Measurements from ENCODE around the gene MNT.

Gene MNT

GRCh38 chr17:2415081-2415480 lies 14.2 kb upstream of the MNT start:
- DNase-seq, result no peak

- no peak for DNase-seq
Observed at GRCh38 chr17:2414446-2415064, 13.7 kb upstream of the MNT start.

GRCh38 chr17:2412561-2413021 lies 11.7 kb upstream of the MNT start:
- DNase-seq, result peak in 1 of 2 experiments; percentile 69

GRCh38 chr17:2410951-2411350 lies 10.1 kb upstream of the MNT start:
- no peak for DNase-seq

GRCh38 chr17:2406903-2407790 lies 6.3 kb upstream of the MNT start:
- no peak for DNase-seq

GRCh38 chr17:2406271-2406902 lies 5.5 kb upstream of the MNT start:
- no peak for DNase-seq

- no peak for DNase-seq
Observed at GRCh38 chr17:2405247-2405926, 4.5 kb upstream of the MNT start.

- no peak for DNase-seq
Observed at GRCh38 chr17:2403044-2403443, 2.2 kb upstream of the MNT start.

GRCh38 chr17:2402544-2402943 lies 1.7 kb upstream of the MNT start:
- no peak for DNase-seq

- peak; percentile 98 to 99 for DNase-seq
Observed at GRCh38 chr17:2401426-2402221, 764 bp upstream of the MNT start.

- DNase-seq, result peak in 1 of 2 experiments; percentile 37
Observed at GRCh38 chr17:2400474-2400866, 390 bp downstream of the MNT start.

- DNase-seq, result peak; percentile 75 to 87
Observed at GRCh38 chr17:2399572-2400473, 1.0 kb downstream of the MNT start.

- DNase-seq, result no peak
Observed at GRCh38 chr17:2398655-2399571, 1.9 kb downstream of the MNT start.

- DNase-seq, result no peak
Observed at GRCh38 chr17:2398182-2398581, 2.7 kb downstream of the MNT start.

GRCh38 chr17:2397247-2398171 lies 3.4 kb downstream of the MNT start:
- no peak for DNase-seq

GRCh38 chr17:2396568-2397246 lies 4.2 kb downstream of the MNT start:
- DNase-seq, result no peak

GRCh38 chr17:2396192-2396567 lies 4.7 kb downstream of the MNT start:
- DNase-seq, result no peak

All from NCI-H524 (cell line).